ENCODE results near the gene NELFE.
"Not testable (repeated sequence)": the region's sequence is repeated elsewhere in the genome, so short reads cannot be mapped to it uniquely, and the experiment has no call there.

Gene NELFE

GRCh38 chr6:31935823-31936222 lies 22.9 kb downstream of the NELFE start:
- Histone ChIP-seq H3K4me3 (no peak overlapping the region), H3K27ac (no peak overlapping the region)
- no peak for DNase-seq (ENCODE audit: low spot score)
- no peak for TF ChIP-seq CTCF (IDR thresholded peaks at IDR 0.05)

- Histone ChIP-seq H3K27ac (no peak overlapping the region), H3K4me3 (no peak overlapping the region)
- TF ChIP-seq CTCF (IDR thresholded peaks at IDR 0.05) = no peak
- no peak for DNase-seq (ENCODE audit: low spot score)
These were observed 23.8 kb downstream of the NELFE start for GRCh38 chr6:31935021-31935420.

- TF ChIP-seq CTCF (IDR thresholded peaks at IDR 0.05) = no peak
- no peak for DNase-seq (ENCODE audit: low spot score)
- Histone ChIP-seq H3K27ac (no peak overlapping the region), H3K4me3 (no peak overlapping the region)
These were observed 25.2 kb downstream of the NELFE start for GRCh38 chr6:31933537-31933936.

- H3K4me3 ChIP-seq; H3K27ac ChIP-seq; DNase-seq (ENCODE audit: low spot score): not testable (repeated sequence)
These were observed 26.6 kb downstream of the NELFE start for GRCh38 chr6:31932137-31932536.

GRCh38 chr6:31930962-31931361 lies 27.8 kb downstream of the NELFE start:
- DNase-seq (ENCODE audit: low spot score) = no peak
- Histone ChIP-seq H3K4me3 (no peak overlapping the region), H3K27ac (no peak overlapping the region)
- TF ChIP-seq CTCF (IDR thresholded peaks at IDR 0.05) = no peak

GRCh38 chr6:31928672-31928939 lies 30.2 kb downstream of the NELFE start:
- peak overlapping the region; percentile 43 for H3K4me3 ChIP-seq
- no peak for DNase-seq (ENCODE audit: low spot score)
- no peak for TF ChIP-seq CTCF (IDR thresholded peaks at IDR 0.05)
- no peak overlapping the region for H3K27ac ChIP-seq

- peak overlapping the region; percentile 43 for H3K4me3 ChIP-seq
- peak overlapping the region in 1 of 2 donors; percentile 51 for H3K27ac ChIP-seq
- no peak for TF ChIP-seq CTCF (IDR thresholded peaks at IDR 0.05)
- DNase-seq (ENCODE audit: low spot score) = no peak
These were observed 30.7 kb downstream of the NELFE start for GRCh38 chr6:31927863-31928671.

All from coronary artery (tissue), 2 donors.